GM21717 (cell line): Measurements from ENCODE around the gene ISOC1.

ENCODE experiments used
- ATAC-seq: cut with Tn5 transposase; IDR thresholded peaks from one replicate; pipeline ENCODE4 v1.9.1; 2021; ENCODE audit warnings: mild to moderate bottlenecking, moderate library complexity; ENCODE audit not compliant: unreplicated experiment

Gene ISOC1

DNA sequence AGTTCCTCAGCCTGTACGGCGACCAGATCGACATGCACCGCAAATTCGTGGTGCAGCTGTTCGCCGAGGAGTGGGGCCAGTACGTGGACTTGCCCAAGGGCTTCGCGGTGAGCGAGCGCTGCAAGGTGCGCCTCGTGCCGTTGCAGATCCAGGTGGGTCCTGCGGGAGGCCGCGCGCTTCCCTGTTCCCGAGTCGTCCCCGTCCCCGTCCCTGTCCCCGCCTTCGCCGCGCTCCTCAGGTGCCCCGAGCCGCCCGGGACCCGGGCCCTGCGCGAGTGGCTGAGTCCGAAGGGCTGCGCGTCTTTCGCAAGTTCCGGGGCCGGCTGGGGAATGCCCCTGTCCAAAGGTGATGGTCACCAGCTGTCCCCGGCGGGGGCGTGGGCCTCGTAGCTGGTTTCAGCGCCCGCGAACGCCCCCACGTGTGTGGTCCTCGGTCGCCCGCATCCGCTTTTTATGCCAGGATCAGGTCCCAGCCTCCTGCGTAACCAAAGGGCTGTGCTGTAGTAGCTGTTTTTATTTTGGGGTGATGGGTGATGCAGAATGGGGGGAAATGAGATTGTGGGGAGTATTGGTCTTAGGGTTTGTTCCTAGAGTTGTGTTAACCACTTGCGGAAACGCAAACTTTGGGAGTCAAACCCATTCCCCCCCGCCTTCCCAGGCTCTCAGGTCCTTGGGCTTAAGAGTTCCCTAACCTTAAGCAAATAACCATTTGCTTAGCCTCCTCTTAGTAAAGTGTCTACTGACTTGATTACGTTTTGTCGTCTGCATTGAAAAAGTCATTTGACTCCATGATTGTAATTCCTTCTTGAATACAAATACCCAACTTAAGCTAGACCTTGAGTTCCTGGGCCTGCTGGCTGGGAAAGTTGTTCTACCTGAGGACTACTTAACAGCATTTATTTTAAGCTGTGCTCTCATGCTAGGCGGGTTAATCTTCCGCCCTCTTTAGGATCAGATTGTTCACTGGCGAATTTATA is 663 bp downstream of the ISOC1 start:
- peak; percentile 46 for ATAC-seq

GRCh38 chr5:129096382-129096991 is 1.9 kb downstream of the ISOC1 start:
- ATAC-seq = no peak

- no peak for ATAC-seq
Observed at GRCh38 chr5:129097498-129098296, 3.1 kb downstream of the ISOC1 start.

- ATAC-seq = no peak
Observed at GRCh38 chr5:129098488-129099183, 4.1 kb downstream of the ISOC1 start.

DNA sequence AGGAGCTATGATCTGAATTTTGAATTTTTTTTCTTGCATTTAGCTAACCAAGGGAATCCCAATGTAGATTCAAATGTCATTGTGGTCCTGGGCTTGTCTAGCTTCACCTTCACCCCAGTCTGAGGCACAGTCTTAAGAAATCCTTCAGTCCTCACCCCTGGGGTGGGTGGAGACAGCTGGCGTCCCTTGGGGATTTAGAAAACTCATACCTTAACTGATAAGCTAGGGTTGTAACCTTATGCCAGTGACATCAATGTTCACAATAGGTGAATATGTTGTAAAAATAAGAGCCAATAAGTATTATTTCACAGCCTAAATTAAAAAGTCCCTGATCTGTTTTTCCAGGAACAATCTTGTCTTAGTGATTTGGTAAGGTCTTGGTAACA is 4.6 kb downstream of the ISOC1 start:
- no peak for ATAC-seq

DNA sequence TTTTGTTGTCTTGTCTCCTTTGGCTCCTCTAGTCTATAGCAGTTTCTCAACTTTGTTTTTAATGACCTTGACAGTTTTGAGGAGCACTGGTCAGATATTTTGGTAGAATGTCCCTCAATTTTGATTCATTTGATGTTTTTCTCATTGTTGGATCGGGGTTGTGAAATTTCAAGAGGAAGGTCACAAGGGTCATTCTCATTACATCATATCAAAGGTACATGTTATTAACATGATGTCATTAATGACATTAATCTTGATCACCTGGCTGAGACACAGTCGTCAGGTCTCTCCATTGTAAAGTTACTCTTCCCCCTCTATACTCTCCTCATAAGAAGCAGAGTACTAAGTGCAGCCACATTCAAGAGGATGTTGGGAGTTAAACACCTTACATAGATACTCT is 7.2 kb downstream of the ISOC1 start:
- no peak for ATAC-seq

GRCh38 chr5:129103397-129103796 is 8.8 kb downstream of the ISOC1 start:
- ATAC-seq = no peak

DNA sequence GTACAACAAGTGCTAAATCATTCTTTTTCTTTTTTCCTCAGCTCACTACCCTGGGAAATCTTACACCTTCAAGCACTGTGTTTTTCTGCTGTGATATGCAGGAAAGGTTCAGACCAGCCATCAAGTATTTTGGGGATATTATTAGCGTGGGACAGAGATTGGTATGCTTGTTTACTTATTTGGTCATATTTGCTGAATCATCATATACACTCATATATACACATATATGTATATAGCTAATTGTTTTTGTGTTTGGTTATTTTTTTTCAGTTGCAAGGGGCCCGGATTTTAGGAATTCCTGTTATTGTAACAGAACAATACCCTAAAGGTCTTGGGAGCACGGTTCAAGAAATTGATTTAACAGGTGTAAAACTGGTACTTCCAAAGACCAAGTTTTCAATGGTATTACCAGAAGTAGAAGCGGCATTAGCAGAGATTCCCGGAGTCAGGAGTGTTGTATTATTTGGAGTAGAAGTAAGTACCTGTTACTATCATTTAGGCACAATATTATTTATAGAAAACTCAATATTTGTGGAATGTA is 10.4 kb downstream of the ISOC1 start:
- ATAC-seq = no peak

DNA sequence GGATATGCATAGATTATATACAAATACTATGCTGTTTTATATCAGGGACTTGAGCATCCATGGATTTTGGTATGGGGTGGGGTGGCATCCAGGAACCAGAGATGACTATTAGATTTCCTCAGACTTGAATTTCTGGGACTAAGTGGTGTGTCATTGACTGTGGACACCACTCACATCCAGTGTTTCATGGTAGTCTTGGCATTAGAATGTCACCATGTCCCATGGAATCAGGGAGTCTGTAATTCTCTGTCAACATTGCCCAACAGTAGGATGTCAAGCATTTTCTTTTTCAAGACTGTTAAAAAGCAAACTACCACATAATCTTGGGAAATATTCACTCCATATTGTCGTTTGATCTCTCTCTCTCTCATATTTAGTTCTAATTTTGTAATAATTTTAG is 13.1 kb downstream of the ISOC1 start:
- no peak for ATAC-seq

DNA sequence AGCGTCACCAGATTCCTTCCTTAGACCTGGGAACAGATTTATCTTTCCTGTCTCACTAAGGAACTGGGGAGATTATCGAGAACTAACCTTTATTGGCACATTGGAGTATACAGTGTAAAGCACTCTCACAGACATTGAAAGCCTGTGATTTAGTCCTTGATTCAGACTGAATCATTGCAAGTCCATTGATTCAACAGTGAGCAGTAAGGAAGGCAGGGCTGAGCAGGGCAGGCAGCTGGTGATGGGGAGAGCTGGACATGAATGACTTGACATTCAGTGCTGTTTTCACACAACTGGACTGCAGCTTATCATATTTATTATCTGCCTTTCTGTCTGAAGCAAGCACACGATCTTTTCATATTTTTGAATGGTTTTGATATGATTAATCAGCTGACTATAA is 16.2 kb downstream of the ISOC1 start:
- no peak for ATAC-seq

- no peak for ATAC-seq
Observed at GRCh38 chr5:129111351-129111750, 16.8 kb downstream of the ISOC1 start.

DNA sequence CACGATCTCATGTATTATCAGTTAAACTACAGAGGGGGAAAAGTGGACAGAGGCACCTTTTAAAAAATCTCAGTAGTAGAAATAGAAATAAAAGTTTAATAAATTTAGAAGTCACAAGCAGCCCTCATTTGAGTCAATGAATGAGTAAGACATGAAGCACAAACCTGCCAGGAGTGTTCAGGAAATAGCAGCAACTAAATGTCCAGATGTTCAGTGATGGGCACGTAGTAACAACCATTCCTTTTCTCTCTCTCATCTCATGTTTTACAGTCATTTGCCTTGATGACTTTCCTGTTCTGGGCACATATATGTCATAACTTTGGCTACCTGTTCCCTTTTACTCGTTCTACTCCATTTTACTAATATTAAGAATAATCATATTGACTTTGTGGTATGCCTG is 17.7 kb downstream of the ISOC1 start:
- no peak for ATAC-seq

DNA sequence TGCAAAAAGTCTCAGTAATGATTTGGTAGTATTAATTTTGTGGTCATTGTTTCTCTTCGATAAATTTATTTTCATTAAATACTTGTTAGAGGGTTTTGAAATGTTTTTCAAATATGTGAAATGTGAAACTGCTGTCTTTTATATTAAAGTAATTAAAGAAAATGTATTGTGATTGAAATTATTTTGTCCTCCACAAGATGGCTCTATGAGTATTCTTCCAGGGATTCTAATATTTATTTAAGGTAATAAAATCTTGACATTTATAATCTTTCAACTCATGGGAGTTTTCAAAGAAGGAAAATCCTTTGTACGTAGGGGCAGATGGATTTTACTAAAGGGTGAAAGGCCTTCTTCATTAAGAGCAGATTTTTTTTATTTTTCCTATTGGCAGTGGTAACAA is 19.3 kb downstream of the ISOC1 start:
- ATAC-seq = no peak

DNA sequence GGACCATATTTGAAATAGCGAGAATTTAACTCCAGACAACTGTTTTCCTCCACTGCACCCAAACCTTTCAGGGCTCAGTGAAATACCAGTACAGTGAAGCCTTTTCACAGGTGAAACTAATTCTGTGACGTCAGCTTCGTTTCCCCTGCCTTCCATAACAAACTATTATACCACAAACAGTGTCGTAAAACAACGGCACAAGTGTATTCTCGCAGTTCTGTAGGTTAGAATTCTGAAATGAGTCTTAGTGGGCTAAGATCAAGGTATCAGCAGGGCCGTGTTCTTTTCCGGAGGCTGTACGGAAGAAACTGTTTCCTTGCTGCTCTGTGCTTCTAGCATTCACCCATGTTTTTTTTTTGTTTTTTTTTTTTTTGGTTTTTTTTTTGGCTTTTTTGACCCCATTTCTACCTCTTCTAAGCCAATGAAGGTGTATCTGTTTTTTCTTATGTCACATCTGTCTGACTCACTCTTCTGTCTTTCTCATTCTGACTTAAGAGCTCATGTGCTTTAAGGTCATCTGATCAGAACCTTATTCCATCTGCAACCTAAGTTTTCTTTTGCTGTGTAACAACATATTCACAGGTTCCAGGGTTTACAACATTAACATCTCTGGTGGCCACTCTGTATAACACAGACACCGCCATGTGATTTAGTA is 20.1 kb downstream of the ISOC1 start:
- ATAC-seq = no peak

DNA sequence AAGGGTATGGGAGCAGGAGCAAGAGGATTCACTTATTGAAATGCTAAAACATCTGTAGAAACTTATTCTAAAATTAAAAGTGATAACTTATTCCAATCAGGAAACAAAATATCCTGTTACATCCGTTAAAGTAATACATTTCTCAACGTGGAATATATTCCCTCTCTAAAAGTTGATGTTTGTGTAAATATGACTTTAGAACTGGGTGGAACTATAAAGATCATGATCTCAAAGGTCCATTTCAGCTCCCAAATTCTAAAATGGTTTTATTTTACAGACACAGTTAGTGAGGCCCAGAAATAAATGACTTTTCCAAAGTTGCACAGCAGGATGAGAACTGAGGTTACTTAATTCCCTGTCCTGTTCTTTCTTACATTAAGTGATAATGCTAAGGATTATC is 21.1 kb downstream of the ISOC1 start:
- ATAC-seq = no peak

DNA sequence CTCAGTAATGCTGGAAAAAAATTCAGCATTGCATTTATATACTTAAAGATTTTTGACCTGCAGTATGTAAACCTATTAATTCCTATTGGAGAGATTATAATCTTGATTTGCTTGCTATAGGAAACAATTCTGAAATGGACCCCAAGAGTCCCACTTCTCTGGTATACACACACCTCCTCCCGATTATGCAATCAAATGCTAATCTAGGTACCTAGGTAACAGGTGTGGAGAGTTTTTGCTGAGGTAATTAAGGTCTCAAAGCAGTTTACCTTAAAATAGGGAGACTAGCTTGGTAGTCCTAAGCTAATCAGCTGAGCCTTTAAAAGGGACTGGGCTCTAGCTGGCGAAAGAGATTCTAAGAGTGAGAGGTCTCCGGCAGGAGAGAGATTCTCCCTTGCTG is 22.2 kb downstream of the ISOC1 start:
- ATAC-seq = no peak

- ATAC-seq = no peak
Observed at GRCh38 chr5:129118405-129118804, 23.9 kb downstream of the ISOC1 start.

- no peak for ATAC-seq
Observed at GRCh38 chr5:129118826-129119225, 24.3 kb downstream of the ISOC1 start.

DNA sequence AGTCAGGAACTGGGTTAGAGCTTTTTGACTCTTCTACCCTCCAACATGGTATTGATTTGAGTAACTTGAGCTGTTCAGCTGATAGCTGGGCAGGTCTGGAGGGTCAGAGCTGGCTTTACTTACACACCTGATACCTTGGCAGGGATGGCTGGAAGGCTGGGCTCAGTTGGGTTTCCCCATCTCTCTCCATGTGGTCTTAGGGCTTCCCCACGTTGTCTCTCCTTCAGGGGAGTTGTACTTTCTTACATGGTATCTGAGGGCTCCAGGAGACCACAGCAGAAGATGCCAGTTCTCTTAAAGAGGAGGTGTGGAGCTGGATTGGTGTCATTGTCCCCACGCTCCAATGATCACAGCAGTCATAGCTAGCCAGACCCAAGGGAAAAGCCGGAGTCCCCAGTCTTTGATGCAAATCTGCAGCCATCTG is 25.6 kb downstream of the ISOC1 start:
- ATAC-seq = peak; percentile 85

DNA sequence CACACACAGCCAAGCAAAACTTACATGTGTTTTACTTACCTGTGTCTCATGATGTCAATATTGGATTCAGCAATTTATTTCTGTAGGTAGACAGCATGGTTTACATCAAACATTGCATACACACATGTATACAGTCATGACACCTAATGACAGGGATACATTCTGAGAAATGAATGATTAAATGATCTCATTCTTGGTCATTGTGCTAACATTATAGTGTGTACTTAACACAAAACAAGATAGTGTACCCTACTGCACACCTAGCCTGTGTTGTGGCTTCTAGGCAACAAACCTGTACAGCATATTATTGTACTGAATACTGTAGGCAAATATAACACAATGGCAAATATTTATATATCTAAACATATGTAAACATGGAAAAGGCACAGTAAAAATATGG is 28.0 kb downstream of the ISOC1 start:
- no peak for ATAC-seq
